ENCODE results near the gene CHI3L2. TPM values are rescaled to one million over a fixed set of nuclear protein-coding genes. Genes with fewer than 3 reads are reported as not detected.

CHI3L2 gene
- total RNA-seq, 1 donor: 6.2 TPM

- no peak for DNase-seq (ENCODE audit: low read depth)
- TF ChIP-seq CTCF (IDR thresholded peaks at IDR 0.05; ENCODE audit: insufficient read depth, low read length): no peak
- H3K4me3 ChIP-seq (ENCODE audit: low read depth, low read length): no peak overlapping the region
Measured at GRCh38 chr1:111289371-111289770, 61.9 kb downstream of the CHI3L2 start.

GRCh38 chr1:111290104-111290503 lies 62.6 kb downstream of the CHI3L2 start:
- TF ChIP-seq CTCF (IDR thresholded peaks at IDR 0.05; ENCODE audit: insufficient read depth, low read length): no peak
- DNase-seq (ENCODE audit: low read depth): no peak
- no peak overlapping the region for H3K4me3 ChIP-seq (ENCODE audit: low read depth, low read length)

GRCh38 chr1:111290630-111291029 lies 63.1 kb downstream of the CHI3L2 start, which contains the start of gene CHIA:
TSS of gene CHIA (plus strand) at chr1:111290851. CDS start at chr1:111310468, 19,617 bp downstream.
- TF ChIP-seq CTCF (IDR thresholded peaks at IDR 0.05; ENCODE audit: insufficient read depth, low read length): no peak
- no peak for DNase-seq (ENCODE audit: low read depth)
- no peak within 1 kb of the TSS for H3K4me3 ChIP-seq (ENCODE audit: low read depth, low read length)

Small RNA genes within 50 kb of the gene (small RNA-seq; reads per million reads assigned to genes)
- gene AL355816.1: not detected

Other genes starting within 250 kb of the CHI3L2 start
- gene DRAM2, start 87.6 kb upstream of the CHI3L2 start, total RNA-seq (ENCODE audit: low replicate concordance): 48.3 and 60.9 TPM in 2 replicates
- 34.0 and 40.7 TPM in 2 replicates for gene CEPT1, start 87.5 kb upstream of the CHI3L2 start, total RNA-seq (ENCODE audit: low replicate concordance)
- gene DENND2D, start 27.1 kb upstream of the CHI3L2 start, total RNA-seq (ENCODE audit: low replicate concordance): 2.9 and 3.0 TPM in 2 replicates
- gene CHIA, start 63.1 kb downstream of the CHI3L2 start, total RNA-seq (ENCODE audit: low replicate concordance): not detected in 2 replicates
- gene OVGP1, start 200.0 kb downstream of the CHI3L2 start, total RNA-seq (ENCODE audit: low replicate concordance): 0.27 and 0.90 TPM in 2 replicates
- 22.1 and 29.4 TPM in 2 replicates for gene WDR77, start 221.5 kb downstream of the CHI3L2 start, total RNA-seq (ENCODE audit: low replicate concordance)
- gene ATP5PB, start 221.8 kb downstream of the CHI3L2 start, total RNA-seq (ENCODE audit: low replicate concordance): 301 and 327 TPM in 2 replicates
- gene C1orf162, start 246.3 kb downstream of the CHI3L2 start, total RNA-seq (ENCODE audit: low replicate concordance): 0.18 and 0.82 TPM in 2 replicates

Data from fibroblast of the aortic adventitia (primary cell).